Measurements from ENCODE around the gene INSRR. TPM values are rescaled to one million over a fixed set of nuclear protein-coding genes. Genes with fewer than 3 reads are reported as not detected.
A peak's percentile ranks its signal among the peaks of the same experiment; 100 is the strongest.

INSRR gene
- total and polyA plus RNA-seq, 9 of the 15 experiments (the other 6 are each of a cell fraction or from before 2014, with no cell fraction given), result 0.03 to 0.18 (median 0.06) TPM; not detected in 3

DNA sequence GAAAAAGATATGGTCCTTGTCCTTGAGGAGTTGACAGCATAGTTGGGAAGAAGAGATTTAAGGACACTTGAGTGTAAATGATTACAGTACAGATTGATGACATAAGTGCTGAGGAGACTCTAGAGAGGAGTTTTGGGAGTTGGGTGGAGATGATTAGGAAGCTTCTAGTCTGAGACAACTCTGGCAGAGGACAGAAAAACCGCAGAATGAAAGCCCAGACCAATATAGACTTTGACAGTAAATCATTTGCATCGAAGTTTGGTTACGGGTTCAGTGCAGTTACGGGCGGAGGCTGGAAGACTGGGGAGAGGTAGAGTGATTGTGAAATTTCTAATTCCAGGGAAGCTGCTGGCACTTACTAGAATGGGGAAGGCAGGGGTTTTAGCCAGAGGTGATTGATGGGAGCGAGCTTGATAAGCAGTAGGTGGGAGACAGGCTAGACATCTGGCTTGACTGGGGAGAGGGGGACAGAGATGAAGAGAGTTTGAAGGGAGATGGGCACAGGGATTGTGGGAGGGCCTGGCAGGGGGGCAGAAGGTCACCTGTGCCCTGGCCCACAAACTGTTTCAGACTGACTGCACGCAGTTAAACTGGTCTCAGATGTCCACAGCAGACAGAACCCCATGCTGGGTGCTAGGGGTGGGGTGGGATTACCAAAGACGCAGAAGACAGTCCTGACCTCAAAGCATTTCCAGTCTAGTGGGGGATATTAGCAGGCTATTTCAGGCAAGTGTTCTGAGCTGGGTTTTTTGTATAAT lies 62.4 kb downstream of the INSRR start:
- no peak for ATAC-seq
- no peaks in the 10 kb centered on the region for H3K79me2 ChIP-seq (ENCODE audit: control insufficient read depth, insufficient read depth, low read length)
- POLR2A ChIA-PET, result interaction anchor here (0.6 to 2.7 kb wide), 8 partner anchors 8 to 108 kb away, joined by 3 to 8 read pairs (median 3); partner anchors contain the start of gene PRCC
- peak overlapping the region in 1 of 2 experiments; percentile 54; a peak in 1 of 4 replicates for H3K9ac ChIP-seq (ENCODE audit: insufficient read depth in 1 of 2, low read depth in 2 of 2, low read length in 2 of 2)
- H3K4me1 ChIP-seq (replicated peaks in 1 of 2; ENCODE audit: control insufficient read depth in 2 of 2, insufficient read depth in 2 of 2, low read length in 2 of 2), result no peaks in the 10 kb centered on the region
- CTCF ChIA-PET (ENCODE audit: low intra/inter-chr PET ratio), result interaction anchor here (0.9 to 2.2 kb wide), 7 partner anchors 43 to 125 kb away, joined by 3 to 18 read pairs (median 5); partner anchors contain the start of genes INSRR and NTRK1
- no peak overlapping the region for H3K4me2 ChIP-seq (ENCODE audit: insufficient read depth, low read length)
- intact Hi-C loops (cut with micrococcal nuclease) (loop anchor here (1.0 to 5.0 kb wide), 3 partner anchors 36 to 94 kb away; partner anchors contain the start of gene NTRK1), in situ Hi-C loops (cut with MboI) (no loop called here)
- H3K9me3 ChIP-seq (replicated peaks; ENCODE audit: control insufficient read depth, insufficient read depth, low read depth, low read length), result no peaks in the 10 kb centered on the region
- BruUV-seq (replicated peaks), result no TSS peak
- H3K27ac ChIP-seq (ENCODE audit: extremely low read depth, low read depth, low read length), result no peak overlapping the region
- FAIRE-seq, result no peak
- peaks cover 99% of the 10 kb centered on the region for H3K36me3 ChIP-seq (ENCODE audit: control insufficient read depth, insufficient read depth, low read length)
- 46% methylated on average over 8 of the region's 8 CpGs for WGBS (ENCODE audit: insufficient coverage, low coverage, missing lambda C conversion rate)
- peaks cover 14% of the 10 kb centered on the region; the same call in 1 of the 2 replicates for H4K20me1 ChIP-seq (replicated peaks; ENCODE audit: control insufficient read depth, insufficient read depth, low read length)
- H3K4me3 ChIP-seq, result no peak overlapping the region
- H3K27me3 ChIP-seq (ENCODE audit: control insufficient read depth in 2 of 2, insufficient read depth in 2 of 2, low read length in 2 of 2), result no peaks in the 10 kb centered on the region
- H3K9me1 ChIP-seq (ENCODE audit: control insufficient read depth, insufficient read depth, low read length), result no peaks in the 10 kb centered on the region
- H2AFZ ChIP-seq (ENCODE audit: low read depth, low read length), result no peak overlapping the region
- DNase-seq (ENCODE audit: extremely low read depth in 1 of 4, low spot score in 3 of 4), result no peak
- no peak for TF ChIP-seq ZFP30 (CRISPR knock-in tag; IDR thresholded peaks at IDR 0.05; ENCODE audit: borderline replicate concordance)
- no peak for TF ChIP-seq NCOA6 (IDR thresholded peaks at IDR 0.05)
- TF ChIP-seq PBX2 (CRISPR knock-in tag; IDR thresholded peaks at IDR 0.05; ENCODE audit: low read depth), result no peak
- peak; percentile 76 for TF ChIP-seq PBX2 (tag; conservative IDR thresholded peaks at IDR 0.05; ENCODE audit: low read depth)
- TF ChIP-seq, protein P1, sequence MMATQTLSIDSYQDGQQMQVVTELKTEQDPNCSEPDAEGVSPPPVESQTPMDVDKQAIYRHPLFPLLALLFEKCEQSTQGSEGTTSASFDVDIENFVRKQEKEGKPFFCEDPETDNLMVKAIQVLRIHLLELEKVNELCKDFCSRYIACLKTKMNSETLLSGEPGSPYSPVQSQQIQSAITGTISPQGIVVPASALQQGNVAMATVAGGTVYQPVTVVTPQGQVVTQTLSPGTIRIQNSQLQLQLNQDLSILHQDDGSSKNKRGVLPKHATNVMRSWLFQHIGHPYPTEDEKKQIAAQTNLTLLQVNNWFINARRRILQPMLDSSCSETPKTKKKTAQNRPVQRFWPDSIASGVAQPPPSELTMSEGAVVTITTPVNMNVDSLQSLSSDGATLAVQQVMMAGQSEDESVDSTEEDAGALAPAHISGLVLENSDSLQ (IDR thresholded peaks at IDR 0.05), result peak; percentile 45; the same call in 1 of the 2 replicates
- TF ChIP-seq ZFP1 (CRISPR knock-in tag; IDR thresholded peaks at IDR 0.05), result no peak
- TF ChIP-seq TBP (optimal IDR thresholded peaks at IDR 0.05; ENCODE audit: low read depth, low read length), result no peak
- TF ChIP-seq, protein P2, sequence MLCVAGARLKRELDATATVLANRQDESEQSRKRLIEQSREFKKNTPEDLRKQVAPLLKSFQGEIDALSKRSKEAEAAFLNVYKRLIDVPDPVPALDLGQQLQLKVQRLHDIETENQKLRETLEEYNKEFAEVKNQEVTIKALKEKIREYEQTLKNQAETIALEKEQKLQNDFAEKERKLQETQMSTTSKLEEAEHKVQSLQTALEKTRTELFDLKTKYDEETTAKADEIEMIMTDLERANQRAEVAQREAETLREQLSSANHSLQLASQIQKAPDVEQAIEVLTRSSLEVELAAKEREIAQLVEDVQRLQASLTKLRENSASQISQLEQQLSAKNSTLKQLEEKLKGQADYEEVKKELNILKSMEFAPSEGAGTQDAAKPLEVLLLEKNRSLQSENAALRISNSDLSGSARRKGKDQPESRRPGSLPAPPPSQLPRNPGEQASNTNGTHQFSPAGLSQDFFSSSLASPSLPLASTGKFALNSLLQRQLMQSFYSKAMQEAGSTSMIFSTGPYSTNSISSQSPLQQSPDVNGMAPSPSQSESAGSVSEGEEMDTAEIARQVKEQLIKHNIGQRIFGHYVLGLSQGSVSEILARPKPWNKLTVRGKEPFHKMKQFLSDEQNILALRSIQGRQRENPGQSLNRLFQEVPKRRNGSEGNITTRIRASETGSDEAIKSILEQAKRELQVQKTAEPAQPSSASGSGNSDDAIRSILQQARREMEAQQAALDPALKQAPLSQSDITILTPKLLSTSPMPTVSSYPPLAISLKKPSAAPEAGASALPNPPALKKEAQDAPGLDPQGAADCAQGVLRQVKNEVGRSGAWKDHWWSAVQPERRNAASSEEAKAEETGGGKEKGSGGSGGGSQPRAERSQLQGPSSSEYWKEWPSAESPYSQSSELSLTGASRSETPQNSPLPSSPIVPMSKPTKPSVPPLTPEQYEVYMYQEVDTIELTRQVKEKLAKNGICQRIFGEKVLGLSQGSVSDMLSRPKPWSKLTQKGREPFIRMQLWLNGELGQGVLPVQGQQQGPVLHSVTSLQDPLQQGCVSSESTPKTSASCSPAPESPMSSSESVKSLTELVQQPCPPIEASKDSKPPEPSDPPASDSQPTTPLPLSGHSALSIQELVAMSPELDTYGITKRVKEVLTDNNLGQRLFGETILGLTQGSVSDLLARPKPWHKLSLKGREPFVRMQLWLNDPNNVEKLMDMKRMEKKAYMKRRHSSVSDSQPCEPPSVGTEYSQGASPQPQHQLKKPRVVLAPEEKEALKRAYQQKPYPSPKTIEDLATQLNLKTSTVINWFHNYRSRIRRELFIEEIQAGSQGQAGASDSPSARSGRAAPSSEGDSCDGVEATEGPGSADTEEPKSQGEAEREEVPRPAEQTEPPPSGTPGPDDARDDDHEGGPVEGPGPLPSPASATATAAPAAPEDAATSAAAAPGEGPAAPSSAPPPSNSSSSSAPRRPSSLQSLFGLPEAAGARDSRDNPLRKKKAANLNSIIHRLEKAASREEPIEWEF (CRISPR knock-in tag; IDR thresholded peaks at IDR 0.05), result no peak
- TF ChIP-seq MEIS2 (IDR thresholded peaks at IDR 0.05; ENCODE audit: partially characterized antibody), result peak; percentile 60
- TF ChIP-seq MED1 (CRISPR knock-in tag; IDR thresholded peaks at IDR 0.05; ENCODE audit: borderline replicate concordance), result no peak
- no peak for TF ChIP-seq SMARCC2 (IDR thresholded peaks at IDR 0.05; ENCODE audit: low read depth)

Data from K562 (cell line).